ENCODE measurements around the gene MCEMP1.

DNA sequence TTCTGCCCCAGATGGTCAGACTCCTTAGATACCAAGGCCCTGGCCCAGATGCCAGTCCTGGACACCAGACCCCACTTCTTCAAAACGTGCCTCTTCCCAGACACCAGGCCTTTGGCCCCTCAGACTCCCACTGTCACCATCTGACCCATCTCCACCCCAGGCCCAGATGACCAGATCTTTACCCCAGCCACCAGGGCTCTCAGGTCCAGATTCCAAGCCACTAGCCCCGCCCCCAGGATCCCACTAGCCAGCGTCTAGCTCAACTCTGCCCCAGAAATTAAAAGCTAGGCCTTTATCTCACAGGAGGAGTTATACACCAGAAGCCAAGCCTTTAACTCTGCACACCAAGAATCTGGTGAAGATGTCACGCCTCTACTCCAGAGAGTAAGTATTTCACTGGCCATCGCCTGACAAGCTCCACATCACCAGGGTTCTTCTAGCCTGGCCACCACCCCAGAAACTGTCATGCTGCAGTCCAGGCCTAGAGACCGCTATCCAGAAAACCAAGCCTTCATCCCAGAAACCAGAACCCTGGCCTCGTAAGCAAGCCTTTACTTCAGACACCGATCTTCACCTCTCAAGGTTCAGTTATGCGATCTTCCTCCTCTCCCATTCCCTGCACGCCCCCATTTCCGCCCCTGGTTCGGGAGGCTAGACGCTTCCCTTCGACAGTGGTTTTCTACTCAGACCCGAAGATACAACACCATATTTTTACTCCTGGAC, 48.1 kb upstream of the MCEMP1 start:
- TF ChIP-seq CTCF (IDR thresholded peaks at IDR 0.05), result no peak
- TF ChIP-seq POLR2A (IDR thresholded peaks at IDR 0.05), result no peak
